ENCODE results near the gene SLC8A1.

GRCh38 chr2:40499437-40499836 lies 47.5 kb upstream of the SLC8A1 start:
- TF ChIP-seq ZNF878 (CRISPR knock-in tag; IDR thresholded peaks at IDR 0.05) (no peak), ZBTB10 (CRISPR knock-in tag; IDR thresholded peaks at IDR 0.05; ENCODE audit: borderline replicate concordance) (no peak), RBM22 (optimal IDR thresholded peaks at IDR 0.05; ENCODE audit: low read length) (no peak), TBP (CRISPR knock-in tag; IDR thresholded peaks at IDR 0.05) (no peak), GPBP1L1 (CRISPR knock-in tag; IDR thresholded peaks at IDR 0.05) (no peak), MAZ (IDR thresholded peaks at IDR 0.05; ENCODE audit: borderline replicate concordance, low read depth, low read length) (no peak), MAZ (CRISPR knock-in tag; IDR thresholded peaks at IDR 0.05; ENCODE audit: low read depth) (no peak)
